CD4-positive, alpha-beta T cell treated with Interleukin-4 for 1 hour (primary cell): Measurements from ENCODE around the gene TPRX1.
"Not testable (repeated sequence)": the region's sequence is repeated elsewhere in the genome, so short reads cannot be mapped to it uniquely, and the experiment has no call there.

Experiments
- DNase-seq, 2 donors: peaks; one replicate each; pipeline ENCODE4 v3.0.0-alpha.2; 2020 to 2022

The TPRX1 gene

GRCh38 chr19:47766359-47766620 is 38.1 kb downstream of the TPRX1 start:
- DNase-seq, result no peak

- peak; percentile 28 to 36 for DNase-seq
Measured at GRCh38 chr19:47765523-47766358, 38.6 kb downstream of the TPRX1 start.

GRCh38 chr19:47764705-47765104 is 39.6 kb downstream of the TPRX1 start:
- not testable (repeated sequence) for DNase-seq

- DNase-seq, result no peak
Measured at GRCh38 chr19:47762615-47763308, 41.6 kb downstream of the TPRX1 start.

- DNase-seq, result no peak
Measured at GRCh38 chr19:47762151-47762550, 42.2 kb downstream of the TPRX1 start.

GRCh38 chr19:47761566-47761965 is 42.8 kb downstream of the TPRX1 start:
- no peak for DNase-seq

- DNase-seq, result no peak
Measured at GRCh38 chr19:47760632-47760999, 43.7 kb downstream of the TPRX1 start.

GRCh38 chr19:47758443-47758804 is 45.9 kb downstream of the TPRX1 start:
- DNase-seq, result no peak

- DNase-seq, result no peak
Measured at GRCh38 chr19:47757617-47758442, 46.5 kb downstream of the TPRX1 start.

- no peak for DNase-seq
Measured at GRCh38 chr19:47756953-47757608, 47.3 kb downstream of the TPRX1 start.

- no peak for DNase-seq
Measured at GRCh38 chr19:47756627-47756929, 47.8 kb downstream of the TPRX1 start.

- no peak for DNase-seq
Measured at GRCh38 chr19:47755762-47756626, 48.4 kb downstream of the TPRX1 start.

GRCh38 chr19:47755065-47755761 is 49.1 kb downstream of the TPRX1 start:
- no peak for DNase-seq

- DNase-seq, result no peak
Measured at GRCh38 chr19:47754206-47755064, 49.9 kb downstream of the TPRX1 start.

- DNase-seq, result no peak
Measured at GRCh38 chr19:47752440-47753211, 51.7 kb downstream of the TPRX1 start.
